Large intestine (tissue), 3 donors: ENCODE results near the gene RCBTB2. TPM values are rescaled to one million over a fixed set of nuclear protein-coding genes. Genes with fewer than 3 reads are reported as not detected.
"Not testable (repeated sequence)": the region's sequence is repeated elsewhere in the genome, so short reads cannot be mapped to it uniquely, and the experiment has no call there.

Source experiments
- DNase-seq, 2 donors: peaks; one replicate each; pipeline versions ENCODE4 v3.0.0 to v3.0.0-alpha.2; 2013
- H3K27ac ChIP-seq: one replicate; pipeline ENCODE4 v1.5.1; 2013; ENCODE audit warnings: low read length
- H3K27me3 ChIP-seq: 2 replicates; pipeline ENCODE4 v1.6.1; 2013; ENCODE audit warnings: low read length; ENCODE audit not compliant: control insufficient read depth, insufficient read depth
- H3K36me3 ChIP-seq: 2 replicates; pipeline ENCODE4 v1.6.1; 2013; ENCODE audit warnings: low read length; ENCODE audit not compliant: control insufficient read depth, insufficient read depth
- H3K4me1 ChIP-seq: one replicate; pipeline ENCODE4 v1.6.1; 2013; ENCODE audit warnings: low read length; ENCODE audit not compliant: control insufficient read depth, insufficient read depth
- H3K4me3 ChIP-seq: one replicate; pipeline ENCODE4 v1.5.1; 2013; ENCODE audit warnings: low read length
- H3K9me3 ChIP-seq: one replicate; pipeline ENCODE4 v1.6.1; 2013; ENCODE audit warnings: mild to moderate bottlenecking, low read depth, low read length, moderate library complexity; ENCODE audit not compliant: control insufficient read depth
- WGBS: methylation state at CpG from one replicate; pipeline ENCODE4 v1.1.5; 2013; ENCODE audit warnings: low lambda C conversion rate; ENCODE audit not compliant: insufficient coverage; 5-methylcytosine and 5-hydroxymethylcytosine counted together
- polyA plus RNA-seq: library from polyadenylated mRNA; unstranded; fragments of 120-200 nt; gene quantifications from one replicate; pipeline ENCODE4 v1.2.1, GENCODE V29; 2013

The RCBTB2 gene
- polyA plus RNA-seq, 1 donor, result 14.5 TPM

GRCh38 chr13:48483575-48483974 lies 49.3 kb downstream of the RCBTB2 start:
- H3K4me3 ChIP-seq, result no peak overlapping the region
- H3K27me3 ChIP-seq, result no peaks in the 10 kb centered on the region
- no CpG with 5 or more reads among the region's 3 CpGs for WGBS
- DNase-seq, result no peak
- peaks cover 4% of the 10 kb centered on the region for H3K36me3 ChIP-seq
- H3K27ac ChIP-seq, result no peak overlapping the region
- H3K9me3 ChIP-seq, result no peaks in the 10 kb centered on the region
- no peaks in the 10 kb centered on the region for H3K4me1 ChIP-seq

DNA sequence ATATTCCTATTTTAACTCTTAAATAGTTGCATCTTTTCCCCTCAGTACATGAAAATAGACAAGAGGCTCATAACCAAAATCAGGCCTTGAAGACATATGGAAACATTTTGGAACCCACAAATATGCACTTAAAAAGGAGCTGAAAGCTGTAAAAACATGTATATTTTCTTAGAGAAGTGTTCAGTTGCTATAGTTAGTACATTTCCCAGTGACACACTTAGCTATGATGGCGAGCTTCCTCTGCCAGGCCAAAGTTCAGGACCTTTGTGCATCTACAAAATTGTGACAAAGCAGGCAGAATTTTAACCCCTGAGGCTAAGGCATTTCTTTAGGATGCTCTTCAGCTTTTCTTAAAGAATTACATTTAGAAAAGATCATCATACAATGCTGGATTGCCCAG lies 54.5 kb downstream of the RCBTB2 start:
- Histone ChIP-seq H3K36me3 (peaks cover 6% of the 10 kb centered on the region), H3K9me3 (no peaks in the 10 kb centered on the region), H3K4me1 (no peaks in the 10 kb centered on the region), H3K27me3 (no peaks in the 10 kb centered on the region), H3K4me3 (no peak overlapping the region), H3K27ac (no peak overlapping the region)
- no peak for DNase-seq
- no CpG with 5 or more reads among the region's 1 CpG for WGBS

- DNase-seq, result no peak
- no peaks in the 10 kb centered on the region for H3K27me3 ChIP-seq
- H3K27ac ChIP-seq, result no peak overlapping the region
- no peak overlapping the region for H3K4me3 ChIP-seq
- H3K9me3 ChIP-seq, result no peaks in the 10 kb centered on the region
- 90% methylated on average over 2 of the region's 2 CpGs for WGBS
- H3K36me3 ChIP-seq, result peaks cover 6% of the 10 kb centered on the region
- no peaks in the 10 kb centered on the region for H3K4me1 ChIP-seq
Measured at GRCh38 chr13:48477191-48477855, 55.6 kb downstream of the RCBTB2 start.

- DNase-seq, result no peak
- H3K27me3 ChIP-seq, result no peaks in the 10 kb centered on the region
- 63% methylated on average over 3 of the region's 4 CpGs for WGBS
- H3K4me1 ChIP-seq, result no peaks in the 10 kb centered on the region
- no peak overlapping the region for H3K27ac ChIP-seq
- no peaks in the 10 kb centered on the region for H3K9me3 ChIP-seq
- H3K36me3 ChIP-seq, result peaks cover 6% of the 10 kb centered on the region
- no peak overlapping the region for H3K4me3 ChIP-seq
Measured at GRCh38 chr13:48476686-48477085, 56.2 kb downstream of the RCBTB2 start.

DNA sequence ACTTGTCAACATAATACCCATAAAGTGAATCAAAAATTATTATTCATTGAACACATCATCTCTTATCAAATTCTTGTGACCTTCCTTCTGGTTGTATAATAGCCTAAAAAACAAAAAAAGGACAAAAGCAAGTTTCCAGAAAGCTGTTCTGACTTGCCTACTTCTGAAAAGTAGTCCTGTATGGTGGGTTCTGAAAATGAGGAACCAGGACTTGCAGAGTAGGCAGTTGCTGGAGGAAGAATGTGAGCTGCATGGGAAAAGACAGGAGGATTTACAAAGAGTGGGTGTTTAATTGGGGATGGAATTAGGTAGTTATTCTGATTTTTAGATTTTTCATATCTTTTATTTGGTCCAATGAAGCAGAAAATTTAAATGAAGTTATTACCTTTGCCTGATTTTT lies 56.7 kb downstream of the RCBTB2 start:
- DNase-seq, result no peak
- H3K27me3 ChIP-seq, result no peaks in the 10 kb centered on the region
- no peak overlapping the region for H3K27ac ChIP-seq
- no peaks in the 10 kb centered on the region for H3K4me1 ChIP-seq
- no peaks in the 10 kb centered on the region for H3K9me3 ChIP-seq
- H3K4me3 ChIP-seq, result no peak overlapping the region
- peaks cover 6% of the 10 kb centered on the region for H3K36me3 ChIP-seq

- Histone ChIP-seq H3K36me3 (peaks cover 6% of the 10 kb centered on the region), H3K9me3 (no peaks in the 10 kb centered on the region), H3K4me1 (no peaks in the 10 kb centered on the region), H3K27ac (no peak overlapping the region), H3K27me3 (no peaks in the 10 kb centered on the region), H3K4me3 (no peak overlapping the region)
- DNase-seq, result no peak
- WGBS, result no CpG with 5 or more reads among the region's 2 CpGs
Measured at GRCh38 chr13:48475230-48475629, 57.6 kb downstream of the RCBTB2 start.

DNA sequence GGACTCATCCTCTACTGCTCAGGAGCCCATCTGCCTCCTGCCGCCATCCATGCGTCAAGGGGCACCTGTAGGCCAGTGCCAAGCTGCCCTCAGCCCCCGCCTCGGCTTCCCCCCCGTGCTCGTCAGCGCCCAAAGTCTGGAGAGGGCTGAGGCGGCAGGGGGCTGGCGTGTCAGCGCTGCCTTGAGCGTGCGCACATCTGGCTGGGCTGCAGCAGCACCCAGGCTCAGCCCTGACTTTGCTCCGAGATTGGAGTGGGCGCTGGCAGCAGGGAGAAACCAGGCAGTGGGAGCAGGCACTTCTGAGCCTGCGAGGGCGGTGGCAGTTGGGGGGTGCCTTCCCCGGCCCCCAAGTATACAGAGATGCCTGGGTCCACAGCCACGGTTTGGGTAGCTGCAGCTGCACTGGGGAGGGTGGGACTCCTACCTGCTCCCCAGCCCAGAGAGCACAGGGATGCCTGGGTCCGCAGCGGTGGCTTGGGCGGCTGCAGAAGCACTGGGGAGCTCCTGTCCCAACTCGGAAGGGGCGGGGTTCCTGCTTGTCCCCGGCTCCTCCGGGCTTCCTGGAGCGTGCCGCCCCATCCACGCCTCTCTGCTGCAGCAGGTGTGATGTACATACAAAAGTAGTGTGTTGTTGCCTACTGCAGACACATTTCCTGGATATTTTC lies 75.2 kb downstream of the RCBTB2 start:
- no peaks in the 10 kb centered on the region for H3K4me1 ChIP-seq
- H3K36me3 ChIP-seq, result peaks cover 28% of the 10 kb centered on the region
- H3K27me3 ChIP-seq, result no peaks in the 10 kb centered on the region
- no peak overlapping the region for H3K4me3 ChIP-seq
- no CpG with 5 or more reads among the region's 28 CpGs for WGBS
- H3K27ac ChIP-seq, result no peak overlapping the region
- no peak for DNase-seq
- no peaks in the 10 kb centered on the region for H3K9me3 ChIP-seq

DNA sequence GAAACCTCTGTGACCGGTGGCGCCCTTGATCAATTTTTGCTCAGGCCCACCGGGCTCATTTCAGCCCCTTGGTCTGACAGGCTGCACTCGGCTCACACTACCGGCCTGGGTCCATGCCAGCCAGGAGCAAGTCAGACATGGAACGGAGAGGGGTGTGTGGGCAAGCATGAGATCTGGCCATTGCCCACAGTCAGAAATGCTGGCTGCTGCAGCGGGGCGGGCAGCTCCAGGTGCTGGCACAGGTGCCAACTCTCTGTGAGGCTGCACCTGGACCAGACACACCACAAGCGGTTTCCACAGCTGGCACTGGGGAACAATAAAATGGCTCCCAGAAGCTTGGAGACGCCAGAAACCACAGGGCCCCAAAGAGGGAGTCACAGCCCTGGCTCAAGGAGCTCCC lies 76.3 kb downstream of the RCBTB2 start:
- no peaks in the 10 kb centered on the region for H3K9me3 ChIP-seq
- H3K36me3 ChIP-seq, result peaks cover 28% of the 10 kb centered on the region
- H3K4me1 ChIP-seq, result no peaks in the 10 kb centered on the region
- H3K27ac ChIP-seq, result no peak overlapping the region
- DNase-seq, result no peak
- H3K4me3 ChIP-seq, result no peak overlapping the region
- WGBS, result no CpG with 5 or more reads among the region's 10 CpGs
- no peaks in the 10 kb centered on the region for H3K27me3 ChIP-seq

DNA sequence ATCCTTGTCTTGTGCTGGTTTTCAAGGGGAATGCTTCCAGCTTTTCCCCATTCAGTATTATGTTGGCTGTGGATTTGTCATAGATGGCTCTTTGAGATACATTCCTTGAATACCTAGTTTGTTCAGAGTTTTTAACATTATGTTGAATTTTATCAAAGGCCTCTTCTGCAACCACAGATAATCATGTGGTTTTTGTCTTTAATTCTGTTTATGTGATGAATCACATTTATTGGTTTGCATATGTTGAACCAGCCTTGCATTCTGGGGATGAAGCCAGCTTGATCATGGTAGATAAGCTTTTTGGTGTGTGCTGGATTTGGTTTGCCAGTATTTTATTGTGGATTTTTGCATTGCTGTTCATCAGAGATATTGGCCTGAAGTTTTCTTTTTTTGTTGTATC lies 81.7 kb downstream of the RCBTB2 start:
- H3K36me3 ChIP-seq, DNase-seq, H3K27me3 ChIP-seq, H3K4me3 ChIP-seq, H3K27ac ChIP-seq, H3K9me3 ChIP-seq, H3K4me1 ChIP-seq: not testable (repeated sequence)

- Histone ChIP-seq H3K4me1 (no peaks in the 10 kb centered on the region), H3K9me3 (no peaks in the 10 kb centered on the region), H3K27me3 (no peaks in the 10 kb centered on the region), H3K36me3 (peaks cover 2% of the 10 kb centered on the region), H3K4me3 (no peak overlapping the region), H3K27ac (no peak overlapping the region)
- DNase-seq, result no peak
- WGBS, result 80% methylated on average over 1 of the region's 2 CpGs
Measured at GRCh38 chr13:48449656-48450055, 83.2 kb downstream of the RCBTB2 start.

DNA sequence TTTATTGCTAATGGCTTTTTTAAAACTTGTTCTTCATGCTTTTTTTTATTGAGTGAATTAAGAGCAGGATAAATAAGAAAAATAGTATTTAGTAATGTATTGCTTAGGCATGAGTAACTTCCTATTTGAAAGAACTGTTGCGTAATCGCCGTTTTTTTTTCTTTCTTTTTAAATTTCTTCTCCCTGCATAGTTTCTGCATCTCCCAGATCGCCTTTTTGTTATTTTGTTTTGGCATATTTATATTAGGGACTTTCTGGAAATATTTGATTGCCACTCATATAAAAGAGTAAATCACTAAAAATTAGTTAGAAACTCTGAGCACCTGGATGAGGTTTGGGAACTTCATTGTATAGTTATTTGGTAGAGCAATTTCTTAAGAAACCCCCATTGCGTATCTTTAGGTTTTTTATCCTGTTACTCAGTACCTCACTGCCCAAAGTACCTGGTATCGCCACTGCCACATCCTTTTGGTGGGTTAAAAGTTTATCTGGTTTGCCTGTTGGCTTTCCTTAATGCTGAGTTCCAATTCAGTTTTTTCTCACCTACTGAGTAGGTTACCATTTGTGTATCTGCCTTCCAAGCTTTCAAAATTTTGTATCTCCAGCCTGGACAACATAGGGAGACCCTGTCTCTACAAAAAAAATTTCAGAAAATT lies 83.8 kb downstream of the RCBTB2 start:
- no peak for DNase-seq
- 91% methylated on average over 5 of the region's 6 CpGs for WGBS
- no peaks in the 10 kb centered on the region for H3K27me3 ChIP-seq
- H3K9me3 ChIP-seq, result no peaks in the 10 kb centered on the region
- H3K36me3 ChIP-seq, result no peaks in the 10 kb centered on the region
- no peaks in the 10 kb centered on the region for H3K4me1 ChIP-seq
- no peak overlapping the region for H3K4me3 ChIP-seq
- no peak overlapping the region for H3K27ac ChIP-seq
